Fibroblast of pulmonary artery (primary cell): ENCODE results near the gene LHFPL3.

Experiments used
- DNase-seq: peaks from one replicate; pipeline ENCODE4 v3.0.0-alpha.2; 2010; ENCODE audit warnings: low read depth
- H3K4me3 ChIP-seq: replicated peaks from 2 replicates; pipeline ENCODE4 v1.5.1; 2011; ENCODE audit warnings: low read depth, mild to moderate bottlenecking, control low read depth, low read length, moderate library complexity
- CTCF ChIP-seq: IDR thresholded peaks from 2 replicates; pipeline ENCODE4 v1.5.1; 2011; ENCODE audit warnings: mild to moderate bottlenecking, control low read depth, low read length, inconsistent platforms; ENCODE audit errors: missing control alignments

LHFPL3 gene

GRCh38 chr7:104453190-104453589, 124.8 kb downstream of the LHFPL3 start:
- no peak for DNase-seq
- H3K4me3 ChIP-seq = no peak overlapping the region
- no peak for TF ChIP-seq CTCF

- no peak for TF ChIP-seq CTCF
- DNase-seq = no peak
- no peak overlapping the region for H3K4me3 ChIP-seq
These were observed 130.5 kb downstream of the LHFPL3 start for GRCh38 chr7:104458875-104459274.

GRCh38 chr7:104469166-104469820, 140.9 kb downstream of the LHFPL3 start:
- no peak overlapping the region for H3K4me3 ChIP-seq
- no peak for DNase-seq
- no peak for TF ChIP-seq CTCF

GRCh38 chr7:104480529-104480928, 152.1 kb downstream of the LHFPL3 start:
- no peak overlapping the region for H3K4me3 ChIP-seq
- TF ChIP-seq CTCF = no peak
- no peak for DNase-seq

- TF ChIP-seq CTCF = no peak
- no peak for DNase-seq
- no peak overlapping the region for H3K4me3 ChIP-seq
These were observed 154.1 kb downstream of the LHFPL3 start for GRCh38 chr7:104482362-104483037.

GRCh38 chr7:104486931-104487330, 158.5 kb downstream of the LHFPL3 start:
- H3K4me3 ChIP-seq = no peak overlapping the region
- DNase-seq = no peak
- no peak for TF ChIP-seq CTCF

GRCh38 chr7:104487642-104488041, 159.2 kb downstream of the LHFPL3 start:
- no peak for DNase-seq
- no peak for TF ChIP-seq CTCF

More at GRCh38 chr7:104487642-104488041, 159.2 kb downstream of the LHFPL3 start:
- H3K4me3 ChIP-seq = no peak overlapping the region
